ENCODE data around the gene MRPS23.

- TF ChIP-seq CTCF (conservative IDR thresholded peaks at IDR 0.05; ENCODE audit: low read depth, low read length) (no peak), BHLHE40 (IDR thresholded peaks at IDR 0.05; ENCODE audit: low read depth, low read length) (no peak), MAFK (IDR thresholded peaks at IDR 0.05; ENCODE audit: low read depth, low read length) (no peak), POLR2A (IDR thresholded peaks at IDR 0.05; ENCODE audit: low read depth, low read length) (no peak), MAZ (IDR thresholded peaks at IDR 0.05; ENCODE audit: borderline replicate concordance, low read depth, low read length) (no peak), RFX5 (IDR thresholded peaks at IDR 0.05; ENCODE audit: low read depth, low read length) (no peak), SMC3 (IDR thresholded peaks at IDR 0.05; ENCODE audit: low read depth, low read length) (no peak), RCOR1 (IDR thresholded peaks at IDR 0.05; ENCODE audit: insufficient replicate concordance, low read length) (no peak), RAD21 (IDR thresholded peaks at IDR 0.05; ENCODE audit: low read length) (no peak), FOS (IDR thresholded peaks at IDR 0.05; ENCODE audit: low read depth, low read length) (no peak), USF2 (IDR thresholded peaks at IDR 0.05; ENCODE audit: low read depth, low read length) (no peak), MXI1 (IDR thresholded peaks at IDR 0.05; ENCODE audit: borderline replicate concordance, low read depth, low read length) (no peak), CEBPB (IDR thresholded peaks at IDR 0.05; ENCODE audit: low read depth, low read length) (no peak)
Measured at GRCh38 chr17:57856792-57857620, 7.2 kb upstream of the MRPS23 start.

Measured in IMR-90 (cell line).